DND-41 (cell line): Measurements from ENCODE around the gene MX2.

ENCODE experiments used
- ATAC-seq: fragments of 200-7000 bp; cut with Tn5 transposase; 3 replicates; pipeline ENCODE4 v1.9.1; 2021; ENCODE audit warnings: low read depth; ENCODE audit not compliant: insufficient read depth
- DNase-seq: peaks from one replicate; pipeline ENCODE4 v3.0.0-alpha.2; 2020
- H2AFZ ChIP-seq: 2 replicates; pipeline ENCODE4 v1.6.0; 2012; ENCODE audit warnings: low read depth, low read length
- H3K27ac ChIP-seq: 2 replicates; pipeline ENCODE4 v1.5.1; 2012; ENCODE audit warnings: low read length, inconsistent platforms
- H3K27me3 ChIP-seq: fragments of 200-600 bp; sonication (generic); 2 replicates; pipeline ENCODE4 v1.6.0; 2012; ENCODE audit warnings: low read length, mild to moderate bottlenecking, inconsistent platforms; ENCODE audit not compliant: insufficient read depth, poor library complexity
- H3K36me3 ChIP-seq: 2 replicates; pipeline ENCODE4 v1.5.1; 2012; ENCODE audit warnings: low read length, inconsistent platforms; ENCODE audit not compliant: insufficient read depth
- H3K4me1 ChIP-seq: 2 replicates; pipeline ENCODE4 v1.5.1; 2012; ENCODE audit warnings: mild to moderate bottlenecking, low read length; ENCODE audit not compliant: insufficient read depth
- H3K4me2 ChIP-seq: 2 replicates; pipeline ENCODE4 v1.6.0; 2012; ENCODE audit warnings: mild to moderate bottlenecking, moderate library complexity, low read length, inconsistent platforms; ENCODE audit not compliant: insufficient read depth
- H3K4me3 ChIP-seq, 2 experiments: fragments of 200-600 bp in 1 of 2; shearing (Covaris generic) in 1 of 2; 2 replicates each; pipeline ENCODE4 v1.5.1; 2012 to 2016; ENCODE audit warnings: inconsistent platforms in 2 of 2, low read length in 2 of 2, mild to moderate bottlenecking in 2 of 2, low read depth in 1 of 2, moderate library complexity in 1 of 2
- H3K79me2 ChIP-seq: 2 replicates; pipeline ENCODE4 v1.6.0; 2012; ENCODE audit warnings: low read length, inconsistent platforms; ENCODE audit not compliant: insufficient read depth
- H3K9ac ChIP-seq: 2 replicates; pipeline ENCODE4 v1.6.0; 2012; ENCODE audit warnings: low read depth, mild to moderate bottlenecking, inconsistent platforms, low read length, moderate library complexity
- H3K9me3 ChIP-seq: 2 replicates; pipeline ENCODE4 v1.5.1; 2012; ENCODE audit warnings: low read length, moderate library complexity, mild to moderate bottlenecking, inconsistent platforms; ENCODE audit not compliant: insufficient read depth, severe bottlenecking
- H4K20me1 ChIP-seq: 2 replicates; pipeline ENCODE4 v1.6.0; 2012; ENCODE audit warnings: low read length; ENCODE audit not compliant: insufficient read depth
- CTCF ChIP-seq: IDR thresholded peaks from 2 replicates; pipeline ENCODE4 v1.5.1; 2012; ENCODE audit warnings: borderline replicate concordance, low read length, moderate library complexity, mild to moderate bottlenecking; ENCODE audit not compliant: poor library complexity, severe bottlenecking; ENCODE audit errors: extremely low read depth
- EZH2 ChIP-seq: IDR thresholded peaks from 3 replicates; pipeline ENCODE4 v1.6.1; 2012; ENCODE audit warnings: borderline replicate concordance, low read depth, mild to moderate bottlenecking, moderate library complexity, low read length, inconsistent platforms; ENCODE audit not compliant: severe bottlenecking

The MX2 gene

GRCh38 chr21:41433566-41433965 is 71.7 kb downstream of the MX2 start:
- Histone ChIP-seq H3K4me1 (no peaks in the 10 kb centered on the region), H3K36me3 (no peaks in the 10 kb centered on the region; the same call in 1 of the 2 replicates), H3K4me3 (no peak overlapping the region), H4K20me1 (no peaks in the 10 kb centered on the region), H3K4me2 (no peak overlapping the region), H3K9ac (no peak overlapping the region), H3K9me3 (peaks cover 15% of the 10 kb centered on the region), H3K27ac (no peak overlapping the region), H3K79me2 (no peaks in the 10 kb centered on the region), H2AFZ (no peak overlapping the region), H3K27me3 (no peaks in the 10 kb centered on the region)
- DNase-seq (no peak), ATAC-seq (no peak)
- TF ChIP-seq EZH2 (no peak), CTCF (no peak)

- H3K4me1 ChIP-seq = no peaks in the 10 kb centered on the region
- TF ChIP-seq CTCF (no peak), EZH2 (no peak)
- no peak for ATAC-seq
- H3K4me2 ChIP-seq = no peak overlapping the region
- no peak for DNase-seq
- no peaks in the 10 kb centered on the region for H3K27me3 ChIP-seq
- H2AFZ ChIP-seq = no peak overlapping the region
- H3K79me2 ChIP-seq = no peaks in the 10 kb centered on the region
- H3K4me3 ChIP-seq = no peak overlapping the region
- peaks cover 15% of the 10 kb centered on the region for H3K9me3 ChIP-seq
- H3K27ac ChIP-seq = no peak overlapping the region
- no peak overlapping the region for H3K9ac ChIP-seq
- H4K20me1 ChIP-seq = no peaks in the 10 kb centered on the region
- H3K36me3 ChIP-seq = no peaks in the 10 kb centered on the region; the same call in 1 of the 2 replicates
Measured at GRCh38 chr21:41435706-41436105, 73.9 kb downstream of the MX2 start.

GRCh38 chr21:41437729-41438128 is 75.9 kb downstream of the MX2 start:
- H3K36me3 ChIP-seq = peaks cover 3% of the 10 kb centered on the region; the same call in 1 of the 2 replicates
- no peak for DNase-seq
- ATAC-seq = no peak

More at GRCh38 chr21:41437729-41438128, 75.9 kb downstream of the MX2 start:
- Histone ChIP-seq H3K4me3 (no peak overlapping the region), H3K27me3 (no peaks in the 10 kb centered on the region), H3K9me3 (peaks cover 15% of the 10 kb centered on the region), H3K27ac (no peak overlapping the region), H4K20me1 (no peaks in the 10 kb centered on the region), H3K4me2 (no peak overlapping the region), H2AFZ (no peak overlapping the region), H3K4me1 (no peaks in the 10 kb centered on the region), H3K9ac (no peak overlapping the region), H3K79me2 (no peaks in the 10 kb centered on the region)
- TF ChIP-seq EZH2 (no peak), CTCF (no peak)
